ENCODE results near the gene DPT. TPM values are rescaled to one million over a fixed set of nuclear protein-coding genes. Genes with fewer than 3 reads are reported as not detected.

Gene DPT
- total RNA-seq, 1 experiment from 2014 or later: not detected

- Histone ChIP-seq H3K27ac (ENCODE audit: low read depth, low read length) (no peak overlapping the region), H3K4me2 (ENCODE audit: low read length) (no peak overlapping the region), H3K27me3 (ENCODE audit: insufficient read depth, low read length) (no peaks in the 10 kb centered on the region), H3K9me3 (ENCODE audit: control insufficient read depth in 1 of 2, insufficient read depth in 1 of 2, low read depth in 1 of 2, low read length in 2 of 2) (no peaks in the 10 kb centered on the region), H3K4me3 (replicated peaks in 1 of 2; ENCODE audit: low read depth in 1 of 2, low read length in 2 of 2) (no peak overlapping the region), H3K9me2 (ENCODE audit: insufficient read depth) (no peaks in the 10 kb centered on the region), H4K20me1 (ENCODE audit: insufficient read depth) (no peaks in the 10 kb centered on the region), H3K79me2 (ENCODE audit: insufficient read depth, low read length) (no peaks in the 10 kb centered on the region), H3K4me1 (ENCODE audit: control insufficient read depth in 1 of 2, insufficient read depth in 2 of 2, low read length in 2 of 2) (no peaks in the 10 kb centered on the region), H2AFZ (ENCODE audit: low read depth, low read length, poor library complexity, severe bottlenecking) (no peak overlapping the region), H3K9ac (ENCODE audit: low read length) (no peak overlapping the region), H3K36me3 (ENCODE audit: control insufficient read depth in 1 of 2, insufficient read depth in 2 of 2, low read length in 2 of 2) (no peaks in the 10 kb centered on the region)
- ATAC-seq (no peak), DNase-seq (ENCODE audit: low read depth, low spot score) (no peak)
- CTCF ChIA-PET: no interaction called here
- no peak for TF ChIP-seq POLR2AphosphoS5 (IDR thresholded peaks at IDR 0.05; ENCODE audit: low read depth, low read length)
- no peak for TF ChIP-seq SRF (IDR thresholded peaks at IDR 0.05; ENCODE audit: low read depth)
- TF ChIP-seq, protein P1, sequence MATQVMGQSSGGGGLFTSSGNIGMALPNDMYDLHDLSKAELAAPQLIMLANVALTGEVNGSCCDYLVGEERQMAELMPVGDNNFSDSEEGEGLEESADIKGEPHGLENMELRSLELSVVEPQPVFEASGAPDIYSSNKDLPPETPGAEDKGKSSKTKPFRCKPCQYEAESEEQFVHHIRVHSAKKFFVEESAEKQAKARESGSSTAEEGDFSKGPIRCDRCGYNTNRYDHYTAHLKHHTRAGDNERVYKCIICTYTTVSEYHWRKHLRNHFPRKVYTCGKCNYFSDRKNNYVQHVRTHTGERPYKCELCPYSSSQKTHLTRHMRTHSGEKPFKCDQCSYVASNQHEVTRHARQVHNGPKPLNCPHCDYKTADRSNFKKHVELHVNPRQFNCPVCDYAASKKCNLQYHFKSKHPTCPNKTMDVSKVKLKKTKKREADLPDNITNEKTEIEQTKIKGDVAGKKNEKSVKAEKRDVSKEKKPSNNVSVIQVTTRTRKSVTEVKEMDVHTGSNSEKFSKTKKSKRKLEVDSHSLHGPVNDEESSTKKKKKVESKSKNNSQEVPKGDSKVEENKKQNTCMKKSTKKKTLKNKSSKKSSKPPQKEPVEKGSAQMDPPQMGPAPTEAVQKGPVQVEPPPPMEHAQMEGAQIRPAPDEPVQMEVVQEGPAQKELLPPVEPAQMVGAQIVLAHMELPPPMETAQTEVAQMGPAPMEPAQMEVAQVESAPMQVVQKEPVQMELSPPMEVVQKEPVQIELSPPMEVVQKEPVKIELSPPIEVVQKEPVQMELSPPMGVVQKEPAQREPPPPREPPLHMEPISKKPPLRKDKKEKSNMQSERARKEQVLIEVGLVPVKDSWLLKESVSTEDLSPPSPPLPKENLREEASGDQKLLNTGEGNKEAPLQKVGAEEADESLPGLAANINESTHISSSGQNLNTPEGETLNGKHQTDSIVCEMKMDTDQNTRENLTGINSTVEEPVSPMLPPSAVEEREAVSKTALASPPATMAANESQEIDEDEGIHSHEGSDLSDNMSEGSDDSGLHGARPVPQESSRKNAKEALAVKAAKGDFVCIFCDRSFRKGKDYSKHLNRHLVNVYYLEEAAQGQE (IDR thresholded peaks at IDR 0.05; ENCODE audit: low read depth): no peak
- no peak for TF ChIP-seq EZH2 (IDR thresholded peaks at IDR 0.05)
- no peak for TF ChIP-seq ZNF274 (IDR thresholded peaks at IDR 0.05; ENCODE audit: low read depth, low read length)
- no peak for TF ChIP-seq CEBPB (IDR thresholded peaks at IDR 0.05; ENCODE audit: low read depth)
- no peak for TF ChIP-seq MAX (IDR thresholded peaks at IDR 0.05)
- TF ChIP-seq, protein P2, sequence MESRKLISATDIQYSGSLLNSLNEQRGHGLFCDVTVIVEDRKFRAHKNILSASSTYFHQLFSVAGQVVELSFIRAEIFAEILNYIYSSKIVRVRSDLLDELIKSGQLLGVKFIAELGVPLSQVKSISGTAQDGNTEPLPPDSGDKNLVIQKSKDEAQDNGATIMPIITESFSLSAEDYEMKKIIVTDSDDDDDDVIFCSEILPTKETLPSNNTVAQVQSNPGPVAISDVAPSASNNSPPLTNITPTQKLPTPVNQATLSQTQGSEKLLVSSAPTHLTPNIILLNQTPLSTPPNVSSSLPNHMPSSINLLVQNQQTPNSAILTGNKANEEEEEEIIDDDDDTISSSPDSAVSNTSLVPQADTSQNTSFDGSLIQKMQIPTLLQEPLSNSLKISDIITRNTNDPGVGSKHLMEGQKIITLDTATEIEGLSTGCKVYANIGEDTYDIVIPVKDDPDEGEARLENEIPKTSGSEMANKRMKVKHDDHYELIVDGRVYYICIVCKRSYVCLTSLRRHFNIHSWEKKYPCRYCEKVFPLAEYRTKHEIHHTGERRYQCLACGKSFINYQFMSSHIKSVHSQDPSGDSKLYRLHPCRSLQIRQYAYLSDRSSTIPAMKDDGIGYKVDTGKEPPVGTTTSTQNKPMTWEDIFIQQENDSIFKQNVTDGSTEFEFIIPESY (IDR thresholded peaks at IDR 0.05; ENCODE audit: extremely low read depth, insufficient replicate concordance, low read length): no peak
- TF ChIP-seq JUND (IDR thresholded peaks at IDR 0.05): no peak
- no peak for TF ChIP-seq RAD21 (IDR thresholded peaks at IDR 0.05; ENCODE audit: low read depth)
- TF ChIP-seq ATF3 (IDR thresholded peaks at IDR 0.05): no peak
- TF ChIP-seq, protein P3, sequence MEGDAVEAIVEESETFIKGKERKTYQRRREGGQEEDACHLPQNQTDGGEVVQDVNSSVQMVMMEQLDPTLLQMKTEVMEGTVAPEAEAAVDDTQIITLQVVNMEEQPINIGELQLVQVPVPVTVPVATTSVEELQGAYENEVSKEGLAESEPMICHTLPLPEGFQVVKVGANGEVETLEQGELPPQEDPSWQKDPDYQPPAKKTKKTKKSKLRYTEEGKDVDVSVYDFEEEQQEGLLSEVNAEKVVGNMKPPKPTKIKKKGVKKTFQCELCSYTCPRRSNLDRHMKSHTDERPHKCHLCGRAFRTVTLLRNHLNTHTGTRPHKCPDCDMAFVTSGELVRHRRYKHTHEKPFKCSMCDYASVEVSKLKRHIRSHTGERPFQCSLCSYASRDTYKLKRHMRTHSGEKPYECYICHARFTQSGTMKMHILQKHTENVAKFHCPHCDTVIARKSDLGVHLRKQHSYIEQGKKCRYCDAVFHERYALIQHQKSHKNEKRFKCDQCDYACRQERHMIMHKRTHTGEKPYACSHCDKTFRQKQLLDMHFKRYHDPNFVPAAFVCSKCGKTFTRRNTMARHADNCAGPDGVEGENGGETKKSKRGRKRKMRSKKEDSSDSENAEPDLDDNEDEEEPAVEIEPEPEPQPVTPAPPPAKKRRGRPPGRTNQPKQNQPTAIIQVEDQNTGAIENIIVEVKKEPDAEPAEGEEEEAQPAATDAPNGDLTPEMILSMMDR (IDR thresholded peaks at IDR 0.05 in 2 of 3, conservative IDR thresholded peaks at IDR 0.05 in 1 of 3; ENCODE audit: borderline replicate concordance in 1 of 3, insufficient read depth in 1 of 3, low read depth in 2 of 3, low read length in 2 of 3): no peak
- TF ChIP-seq EGR1 (IDR thresholded peaks at IDR 0.05; ENCODE audit: low read depth): no peak
- no peak for TF ChIP-seq YY1 (IDR thresholded peaks at IDR 0.05; ENCODE audit: extremely low read depth, insufficient replicate concordance, low read depth, low read length)
- no peak for TF ChIP-seq EZH2phosphoT487 (IDR thresholded peaks at IDR 0.05; ENCODE audit: borderline replicate concordance)
- TF ChIP-seq TCF7L2 (IDR thresholded peaks at IDR 0.05; ENCODE audit: borderline replicate concordance, extremely low read depth, insufficient read depth, insufficient read length): no peak
- BruUV-seq (replicated peaks): no TSS peak
- POLR2A ChIA-PET: no interaction called here
- intact Hi-C loops (cut with micrococcal nuclease): no loop called here
- RAD21 ChIA-PET (ENCODE audit: low non-redundant PET in 1 of 2, low total read pairs in 2 of 2, uncharacterized antibody in 2 of 2, unreplicated experiment in 2 of 2): no interaction called here
Observed at GRCh38 chr1:168772428-168773060, 43.5 kb upstream of the DPT start.

All from HCT116 (cell line).